Measurements from ENCODE around the gene RERE. TPM values are rescaled to one million over a fixed set of nuclear protein-coding genes. Genes with fewer than 3 reads are reported as not detected.

The RERE gene
- total RNA-seq, 1 experiment from 2014 or later, result 217 TPM

- DNase-seq (ENCODE audit: low read depth, low spot score), result no peak
- ATAC-seq, result 0 out of 2 replicates have a peak, but pooled peaks have one; percentile 47
- Histone ChIP-seq H3K36me3 (ENCODE audit: control insufficient read depth, insufficient read depth, low read length) (no peaks in the 10 kb centered on the region), H3K4me3 (ENCODE audit: low read depth in 2 of 2, low read length in 2 of 2) (no peak overlapping the region), H3K9me3 (ENCODE audit: control insufficient read depth, insufficient read depth, low read depth, low read length) (no peaks in the 10 kb centered on the region), H3K27ac (ENCODE audit: low read length) (no peak overlapping the region), H3K4me1 (ENCODE audit: control insufficient read depth, insufficient read depth, low read length) (peaks cover 13% of the 10 kb centered on the region), H3K27me3 (ENCODE audit: control insufficient read depth, insufficient read depth, low read length) (no peaks in the 10 kb centered on the region)
- no TSS peak for BruUV-seq (replicated peaks)
- in situ Hi-C loops (cut with HindIII; ENCODE audit: low pct_unique_long_range_greater_than_20kb, low sequenced_read_pairs) (no loop called here), intact Hi-C loops (cut with micrococcal nuclease; ENCODE audit: unreplicated experiment) (no loop called here)
- ChIA-PET POLR2A (interaction anchor here (0.6 kb wide), 1 partner anchor 17 kb away, joined by 9 read pairs; no protein-coding TSS in a partner anchor), CTCF (interaction anchor here (1.1 kb wide), 1 partner anchor 9 kb away, joined by 5 read pairs; no protein-coding TSS in a partner anchor)
- TF ChIP-seq, protein P1, sequence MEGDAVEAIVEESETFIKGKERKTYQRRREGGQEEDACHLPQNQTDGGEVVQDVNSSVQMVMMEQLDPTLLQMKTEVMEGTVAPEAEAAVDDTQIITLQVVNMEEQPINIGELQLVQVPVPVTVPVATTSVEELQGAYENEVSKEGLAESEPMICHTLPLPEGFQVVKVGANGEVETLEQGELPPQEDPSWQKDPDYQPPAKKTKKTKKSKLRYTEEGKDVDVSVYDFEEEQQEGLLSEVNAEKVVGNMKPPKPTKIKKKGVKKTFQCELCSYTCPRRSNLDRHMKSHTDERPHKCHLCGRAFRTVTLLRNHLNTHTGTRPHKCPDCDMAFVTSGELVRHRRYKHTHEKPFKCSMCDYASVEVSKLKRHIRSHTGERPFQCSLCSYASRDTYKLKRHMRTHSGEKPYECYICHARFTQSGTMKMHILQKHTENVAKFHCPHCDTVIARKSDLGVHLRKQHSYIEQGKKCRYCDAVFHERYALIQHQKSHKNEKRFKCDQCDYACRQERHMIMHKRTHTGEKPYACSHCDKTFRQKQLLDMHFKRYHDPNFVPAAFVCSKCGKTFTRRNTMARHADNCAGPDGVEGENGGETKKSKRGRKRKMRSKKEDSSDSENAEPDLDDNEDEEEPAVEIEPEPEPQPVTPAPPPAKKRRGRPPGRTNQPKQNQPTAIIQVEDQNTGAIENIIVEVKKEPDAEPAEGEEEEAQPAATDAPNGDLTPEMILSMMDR (IDR thresholded peaks at IDR 0.05), result no peak
- no peak for TF ChIP-seq POLR2AphosphoS5 (IDR thresholded peaks at IDR 0.05; ENCODE audit: low read depth, low read length)
- no peak for TF ChIP-seq TCF7L2 (IDR thresholded peaks at IDR 0.05; ENCODE audit: low read depth, low read length)
- TF ChIP-seq, protein P2, sequence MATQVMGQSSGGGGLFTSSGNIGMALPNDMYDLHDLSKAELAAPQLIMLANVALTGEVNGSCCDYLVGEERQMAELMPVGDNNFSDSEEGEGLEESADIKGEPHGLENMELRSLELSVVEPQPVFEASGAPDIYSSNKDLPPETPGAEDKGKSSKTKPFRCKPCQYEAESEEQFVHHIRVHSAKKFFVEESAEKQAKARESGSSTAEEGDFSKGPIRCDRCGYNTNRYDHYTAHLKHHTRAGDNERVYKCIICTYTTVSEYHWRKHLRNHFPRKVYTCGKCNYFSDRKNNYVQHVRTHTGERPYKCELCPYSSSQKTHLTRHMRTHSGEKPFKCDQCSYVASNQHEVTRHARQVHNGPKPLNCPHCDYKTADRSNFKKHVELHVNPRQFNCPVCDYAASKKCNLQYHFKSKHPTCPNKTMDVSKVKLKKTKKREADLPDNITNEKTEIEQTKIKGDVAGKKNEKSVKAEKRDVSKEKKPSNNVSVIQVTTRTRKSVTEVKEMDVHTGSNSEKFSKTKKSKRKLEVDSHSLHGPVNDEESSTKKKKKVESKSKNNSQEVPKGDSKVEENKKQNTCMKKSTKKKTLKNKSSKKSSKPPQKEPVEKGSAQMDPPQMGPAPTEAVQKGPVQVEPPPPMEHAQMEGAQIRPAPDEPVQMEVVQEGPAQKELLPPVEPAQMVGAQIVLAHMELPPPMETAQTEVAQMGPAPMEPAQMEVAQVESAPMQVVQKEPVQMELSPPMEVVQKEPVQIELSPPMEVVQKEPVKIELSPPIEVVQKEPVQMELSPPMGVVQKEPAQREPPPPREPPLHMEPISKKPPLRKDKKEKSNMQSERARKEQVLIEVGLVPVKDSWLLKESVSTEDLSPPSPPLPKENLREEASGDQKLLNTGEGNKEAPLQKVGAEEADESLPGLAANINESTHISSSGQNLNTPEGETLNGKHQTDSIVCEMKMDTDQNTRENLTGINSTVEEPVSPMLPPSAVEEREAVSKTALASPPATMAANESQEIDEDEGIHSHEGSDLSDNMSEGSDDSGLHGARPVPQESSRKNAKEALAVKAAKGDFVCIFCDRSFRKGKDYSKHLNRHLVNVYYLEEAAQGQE (IDR thresholded peaks at IDR 0.05; ENCODE audit: insufficient read depth in 1 of 2, low read depth in 2 of 2, low read length in 1 of 2), result no peak
- TF ChIP-seq SIN3A (IDR thresholded peaks at IDR 0.05; ENCODE audit: borderline replicate concordance, insufficient read depth, low read depth, low read length), result no peak
Observed at GRCh38 chr1:8551613-8552489, 265.6 kb downstream of the RERE start.

GRCh38 chr1:8551057-8551456 lies 266.4 kb downstream of the RERE start:
- H3K9me3 ChIP-seq (ENCODE audit: control insufficient read depth, insufficient read depth, low read depth, low read length), result no peaks in the 10 kb centered on the region
- H3K36me3 ChIP-seq (ENCODE audit: control insufficient read depth, insufficient read depth, low read length), result no peaks in the 10 kb centered on the region
- H3K4me3 ChIP-seq (ENCODE audit: low read depth in 2 of 2, low read length in 2 of 2), result no peak overlapping the region
- POLR2A ChIA-PET, result no interaction called here
- in situ Hi-C loops (cut with HindIII; ENCODE audit: low pct_unique_long_range_greater_than_20kb, low sequenced_read_pairs), result no loop called here
- TSS peak; percentile 7 for BruUV-seq (replicated peaks)
- CTCF ChIA-PET, result no interaction called here
- TF ChIP-seq, protein P1 (IDR thresholded peaks at IDR 0.05), result no peak
- TF ChIP-seq TCF7L2 (IDR thresholded peaks at IDR 0.05; ENCODE audit: low read depth, low read length) (no peak), SIN3A (IDR thresholded peaks at IDR 0.05; ENCODE audit: borderline replicate concordance, insufficient read depth, low read depth, low read length) (no peak), POLR2AphosphoS5 (IDR thresholded peaks at IDR 0.05; ENCODE audit: low read depth, low read length) (no peak)
- TF ChIP-seq, protein P2 (IDR thresholded peaks at IDR 0.05; ENCODE audit: insufficient read depth in 1 of 2, low read depth in 2 of 2, low read length in 1 of 2), result no peak
- no peak overlapping the region for H3K27ac ChIP-seq (ENCODE audit: low read length)
- intact Hi-C loops (cut with micrococcal nuclease; ENCODE audit: unreplicated experiment), result no loop called here
- ATAC-seq, result no peak
- DNase-seq (ENCODE audit: low read depth, low spot score), result no peak
- H3K27me3 ChIP-seq (ENCODE audit: control insufficient read depth, insufficient read depth, low read length), result no peaks in the 10 kb centered on the region
- peaks cover 13% of the 10 kb centered on the region for H3K4me1 ChIP-seq (ENCODE audit: control insufficient read depth, insufficient read depth, low read length)

Data from Panc1 (cell line).